ENCODE measurements around the gene ATRIP.
A peak's percentile ranks its signal among the peaks of the same experiment; 100 is the strongest.

The ATRIP gene

GRCh38 chr3:48502728-48503168 lies 56.2 kb downstream of the ATRIP start:
- H3K4me3 ChIP-seq, result no peak overlapping the region
- H3K9ac ChIP-seq (ENCODE audit: insufficient read length), result no peak overlapping the region
- no peaks in the 10 kb centered on the region for H3K36me3 ChIP-seq (ENCODE audit: insufficient read depth, low read length)
- H3K9me3 ChIP-seq (ENCODE audit: low read depth, low read length), result no peaks in the 10 kb centered on the region
- H3K27ac ChIP-seq, result no peak overlapping the region
- DNase-seq (ENCODE audit: low read depth, low spot score), result no peak
- TF ChIP-seq FOXP2 (optimal IDR thresholded peaks at IDR 0.05; ENCODE audit: control extremely low read depth, extremely low read length, insufficient read depth) (no peak), POLR2AphosphoS5 (IDR thresholded peaks at IDR 0.05; ENCODE audit: borderline replicate concordance, low read depth, low read length) (no peak), EZH2 (IDR thresholded peaks at IDR 0.05) (no peak)

GRCh38 chr3:48503401-48504050 lies 57.0 kb downstream of the ATRIP start:
- H3K9me3 ChIP-seq (ENCODE audit: low read depth, low read length), result no peaks in the 10 kb centered on the region
- H3K4me3 ChIP-seq, result peak overlapping the region; percentile 73
- TF ChIP-seq EZH2 (IDR thresholded peaks at IDR 0.05), result no peak
- peak overlapping the region; percentile 32 for H3K9ac ChIP-seq (ENCODE audit: insufficient read length)
- no peak for DNase-seq (ENCODE audit: low read depth, low spot score)
- H3K36me3 ChIP-seq (ENCODE audit: insufficient read depth, low read length), result no peaks in the 10 kb centered on the region
- no peak overlapping the region for H3K27ac ChIP-seq

GRCh38 chr3:48504051-48504946 lies 57.8 kb downstream of the ATRIP start, which contains the start of gene SHISA5:
SHISA5 (minus strand) TSS chr3:48504174; CDS start chr3:48504094, 80 bp downstream.
- peak within 1 kb of the TSS; percentile 73 for H3K4me3 ChIP-seq
- no peaks in the 10 kb centered on the region for H3K36me3 ChIP-seq (ENCODE audit: insufficient read depth, low read length)
- no peak for DNase-seq (ENCODE audit: low read depth, low spot score)
- no peak for TF ChIP-seq POLR2AphosphoS5 (IDR thresholded peaks at IDR 0.05; ENCODE audit: borderline replicate concordance, low read depth, low read length)
- H3K9me3 ChIP-seq (ENCODE audit: low read depth, low read length), result no peaks in the 10 kb centered on the region
- no peak within 1 kb of the TSS for H3K27ac ChIP-seq
- H3K9ac ChIP-seq (ENCODE audit: insufficient read length), result peak within 1 kb of the TSS; percentile 32

- H3K27ac ChIP-seq, result no peak overlapping the region
- no peaks in the 10 kb centered on the region for H3K36me3 ChIP-seq (ENCODE audit: insufficient read depth, low read length)
- H3K9ac ChIP-seq (ENCODE audit: insufficient read length), result no peak overlapping the region
- no peak overlapping the region for H3K4me3 ChIP-seq
- H3K9me3 ChIP-seq (ENCODE audit: low read depth, low read length), result no peaks in the 10 kb centered on the region
- TF ChIP-seq POLR2AphosphoS5 (IDR thresholded peaks at IDR 0.05; ENCODE audit: borderline replicate concordance, low read depth, low read length) (no peak), FOXP2 (optimal IDR thresholded peaks at IDR 0.05; ENCODE audit: control extremely low read depth, extremely low read length, insufficient read depth) (no peak), EZH2 (IDR thresholded peaks at IDR 0.05) (no peak)
- DNase-seq (ENCODE audit: low read depth, low spot score), result no peak
Observed at GRCh38 chr3:48505146-48505545, 58.6 kb downstream of the ATRIP start.

GRCh38 chr3:48505968-48506504 lies 59.5 kb downstream of the ATRIP start:
- Histone ChIP-seq H3K36me3 (ENCODE audit: insufficient read depth, low read length) (no peaks in the 10 kb centered on the region), H3K9me3 (ENCODE audit: low read depth, low read length) (no peaks in the 10 kb centered on the region), H3K4me3 (no peak overlapping the region), H3K9ac (ENCODE audit: insufficient read length) (no peak overlapping the region), H3K27ac (no peak overlapping the region)
- no peak for TF ChIP-seq FOXP2 (optimal IDR thresholded peaks at IDR 0.05; ENCODE audit: control extremely low read depth, extremely low read length, insufficient read depth)
- no peak for DNase-seq (ENCODE audit: low read depth, low spot score)

GRCh38 chr3:48507256-48508061 lies 60.9 kb downstream of the ATRIP start:
- no peak overlapping the region for H3K4me3 ChIP-seq
- H3K36me3 ChIP-seq (ENCODE audit: insufficient read depth, low read length), result no peaks in the 10 kb centered on the region
- H3K9ac ChIP-seq (ENCODE audit: insufficient read length), result no peak overlapping the region
- no peaks in the 10 kb centered on the region for H3K9me3 ChIP-seq (ENCODE audit: low read depth, low read length)
- TF ChIP-seq FOXP2 (optimal IDR thresholded peaks at IDR 0.05; ENCODE audit: control extremely low read depth, extremely low read length, insufficient read depth) (no peak), POLR2AphosphoS5 (IDR thresholded peaks at IDR 0.05; ENCODE audit: borderline replicate concordance, low read depth, low read length) (no peak), EZH2 (IDR thresholded peaks at IDR 0.05) (no peak)
- no peak overlapping the region for H3K27ac ChIP-seq
- no peak for DNase-seq (ENCODE audit: low read depth, low spot score)

GRCh38 chr3:48511551-48511950 lies 65.0 kb downstream of the ATRIP start:
- Histone ChIP-seq H3K27ac (no peak overlapping the region), H3K4me3 (no peak overlapping the region), H3K36me3 (ENCODE audit: insufficient read depth, low read length) (no peaks in the 10 kb centered on the region), H3K9ac (ENCODE audit: insufficient read length) (no peak overlapping the region), H3K9me3 (ENCODE audit: low read depth, low read length) (no peaks in the 10 kb centered on the region)
- DNase-seq (ENCODE audit: low read depth, low spot score), result no peak
- TF ChIP-seq POLR2AphosphoS5 (IDR thresholded peaks at IDR 0.05; ENCODE audit: borderline replicate concordance, low read depth, low read length) (no peak), EZH2 (IDR thresholded peaks at IDR 0.05) (no peak), FOXP2 (optimal IDR thresholded peaks at IDR 0.05; ENCODE audit: control extremely low read depth, extremely low read length, insufficient read depth) (no peak)
